Ascending aorta (tissue), 2 donors: ENCODE data around the gene PTPRG. TPM values are rescaled to one million over a fixed set of nuclear protein-coding genes. Genes with fewer than 3 reads are reported as not detected.

Experiments used
- DNase-seq, 2 donors: peaks; one replicate each; pipeline ENCODE4 v3.0.0-alpha.2; 2019; ENCODE audit warnings: low spot score in 2 of 2
- H3K27ac ChIP-seq, 2 donors: fragments of 200-600 bp; sonication (generic); one replicate each; pipeline ENCODE4 v1.5.1; 2016 to 2017; ENCODE audit warnings: mild to moderate bottlenecking in 1 of 2
- H3K27me3 ChIP-seq: fragments of 200-600 bp; sonication (generic); one replicate; pipeline ENCODE4 v1.5.1; 2017
- H3K36me3 ChIP-seq, 2 donors: fragments of 200-600 bp; sonication (generic); one replicate each; pipeline ENCODE4 v1.5.1; 2016
- H3K4me1 ChIP-seq, 2 donors: fragments of 200-600 bp; sonication (generic); one replicate each; pipeline ENCODE4 v1.5.1; 2016 to 2017; ENCODE audit warnings: mild to moderate bottlenecking in 1 of 2
- H3K4me3 ChIP-seq, 2 donors: fragments of 200-600 bp; sonication (generic); one replicate each; pipeline ENCODE4 v1.5.1; 2016 to 2017; ENCODE audit warnings: mild to moderate bottlenecking in 1 of 2
- H3K9me3 ChIP-seq, 2 donors: fragments of 200-600 bp; sonication (generic); one replicate each; pipeline ENCODE4 v1.5.1; 2016
- CTCF ChIP-seq, 3 experiments: fragments of 200-600 bp in 2 of 3; fragments of 450-650 bp in 1 of 3; sonication (generic) in 2 of 3; IDR thresholded peaks; one replicate each; pipeline ENCODE4 v1.5.1; 2016 to 2019; ENCODE audit warnings: antibody characterized with exemption in 3 of 3, mild to moderate bottlenecking in 1 of 3, moderate library complexity in 1 of 3
- intact Hi-C: fragments of 100-400 bp; cut with DNase I; formaldehyde crosslinking; loops from one replicate; pipeline ENCODE4 v1.15.1; 2023
- total RNA-seq: library from RNA; depleted of rRNA; stranded (reverse); fragments of >200 nt; gene quantifications from one replicate; pipeline ENCODE4 v1.1.0, GENCODE V29; 2016

Gene PTPRG
- total RNA-seq, 1 donor from 2014 or later = 129 TPM

- no peak for DNase-seq
- no peak for TF ChIP-seq CTCF (IDR thresholded peaks at IDR 0.05)
- Histone ChIP-seq H3K36me3 (no peaks in the 10 kb centered on the region), H3K27me3 (no peaks in the 10 kb centered on the region), H3K9me3 (no peaks in the 10 kb centered on the region), H3K27ac (no peak overlapping the region), H3K4me3 (no peak overlapping the region), H3K4me1 (peaks cover 0 to 35% of the 10 kb centered on the region in 2 donors)
- intact Hi-C loops = no loop called here
Measured at GRCh38 chr3:61866961-61867461, 305.6 kb downstream of the PTPRG start.

GRCh38 chr3:61868499-61868898 lies 307.1 kb downstream of the PTPRG start:
- H3K9me3 ChIP-seq = no peaks in the 10 kb centered on the region
- no peaks in the 10 kb centered on the region for H3K36me3 ChIP-seq
- no peak for DNase-seq
- peaks cover 0 to 45% of the 10 kb centered on the region in 2 donors for H3K4me1 ChIP-seq
- H3K4me3 ChIP-seq = no peak overlapping the region
- no peak for TF ChIP-seq CTCF (IDR thresholded peaks at IDR 0.05)
- intact Hi-C loops = no loop called here
- H3K27me3 ChIP-seq = no peaks in the 10 kb centered on the region
- H3K27ac ChIP-seq = no peak overlapping the region

GRCh38 chr3:61869371-61869770 lies 308.0 kb downstream of the PTPRG start:
- Histone ChIP-seq H3K27me3 (no peaks in the 10 kb centered on the region), H3K36me3 (no peaks in the 10 kb centered on the region), H3K4me3 (no peak overlapping the region), H3K4me1 (peaks cover 0 to 45% of the 10 kb centered on the region in 2 donors), H3K27ac (no peak overlapping the region), H3K9me3 (no peaks in the 10 kb centered on the region)
- no peak for DNase-seq
- TF ChIP-seq CTCF (IDR thresholded peaks at IDR 0.05) = no peak
- intact Hi-C loops = no loop called here

- Histone ChIP-seq H3K27me3 (no peaks in the 10 kb centered on the region), H3K4me1 (peaks cover 0 to 47% of the 10 kb centered on the region in 2 donors), H3K4me3 (no peak overlapping the region), H3K36me3 (no peaks in the 10 kb centered on the region), H3K27ac (peak overlapping the region in 1 of 2 donors; percentile 53), H3K9me3 (no peaks in the 10 kb centered on the region)
- DNase-seq = no peak
- no peak for TF ChIP-seq CTCF (IDR thresholded peaks at IDR 0.05)
- intact Hi-C loops = loop anchor here (5.0 kb wide), 1 partner anchor 56 kb away; no protein-coding TSS in a partner anchor
Measured at GRCh38 chr3:61871644-61872043, 310.3 kb downstream of the PTPRG start.

DNA sequence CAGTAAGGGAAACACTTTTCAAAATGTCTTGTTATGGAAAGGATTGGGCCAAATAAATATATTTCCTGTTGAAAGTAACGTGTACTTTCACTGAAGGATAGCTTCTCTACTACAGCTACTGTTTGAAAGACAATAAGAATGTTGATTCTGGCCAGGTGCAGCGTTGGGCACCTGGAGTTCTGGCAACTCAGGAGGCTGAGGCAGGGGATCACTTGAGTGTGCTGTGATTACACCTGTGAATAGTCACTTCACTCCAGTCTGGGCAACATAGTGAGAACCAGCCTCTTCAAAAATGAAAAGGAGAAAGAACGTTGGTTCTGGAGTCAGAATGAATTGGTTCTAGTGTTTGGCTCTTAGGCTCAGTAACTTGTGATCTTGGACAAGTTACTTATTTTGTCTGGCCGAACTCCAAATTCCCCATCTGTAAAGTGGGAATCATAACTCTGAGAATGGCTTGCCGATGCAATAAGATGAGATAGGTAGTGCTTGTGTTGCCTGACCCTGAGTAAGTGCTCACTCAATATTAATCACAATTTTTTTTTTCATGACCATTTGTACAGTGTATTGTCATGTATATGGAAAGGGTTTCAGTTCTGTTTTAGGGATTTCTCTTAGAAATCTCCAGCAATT lies 310.8 kb downstream of the PTPRG start:
- H3K4me1 ChIP-seq = peaks cover 0 to 51% of the 10 kb centered on the region in 2 donors
- no peaks in the 10 kb centered on the region for H3K27me3 ChIP-seq
- no peak overlapping the region for H3K4me3 ChIP-seq
- H3K27ac ChIP-seq = peak overlapping the region; percentile 50 to 53
- TF ChIP-seq CTCF (IDR thresholded peaks at IDR 0.05) = no peak
- H3K36me3 ChIP-seq = no peaks in the 10 kb centered on the region
- H3K9me3 ChIP-seq = no peaks in the 10 kb centered on the region
- no peak for DNase-seq
- intact Hi-C loops = loop anchor here (5.0 kb wide), 1 partner anchor 55 kb away; no protein-coding TSS in a partner anchor
